ENCODE measurements around the gene DLD. TPM values are rescaled to one million over a fixed set of nuclear protein-coding genes. Genes with fewer than 3 reads are reported as not detected.

Gene DLD, protein sequence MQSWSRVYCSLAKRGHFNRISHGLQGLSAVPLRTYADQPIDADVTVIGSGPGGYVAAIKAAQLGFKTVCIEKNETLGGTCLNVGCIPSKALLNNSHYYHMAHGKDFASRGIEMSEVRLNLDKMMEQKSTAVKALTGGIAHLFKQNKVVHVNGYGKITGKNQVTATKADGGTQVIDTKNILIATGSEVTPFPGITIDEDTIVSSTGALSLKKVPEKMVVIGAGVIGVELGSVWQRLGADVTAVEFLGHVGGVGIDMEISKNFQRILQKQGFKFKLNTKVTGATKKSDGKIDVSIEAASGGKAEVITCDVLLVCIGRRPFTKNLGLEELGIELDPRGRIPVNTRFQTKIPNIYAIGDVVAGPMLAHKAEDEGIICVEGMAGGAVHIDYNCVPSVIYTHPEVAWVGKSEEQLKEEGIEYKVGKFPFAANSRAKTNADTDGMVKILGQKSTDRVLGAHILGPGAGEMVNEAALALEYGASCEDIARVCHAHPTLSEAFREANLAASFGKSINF
- 40.1 and 46.2 TPM in 2 replicates for total RNA-seq

GRCh38 chr7:107890962-107891635, at the start of gene DLD:
TSS of gene DLD (plus strand) at chr7:107891183. CDS start at chr7:107891251, 68 bp downstream.

Other genes starting within 250 kb of the DLD start
- 0.28 and 0.65 TPM in 2 replicates for gene SLC26A4, start 230.4 kb upstream of the DLD start, total RNA-seq
- 9.2 and 9.9 TPM in 2 replicates for gene CBLL1, start 147.0 kb upstream of the DLD start, total RNA-seq
- not detected in 2 replicates for gene SLC26A3, start 88.0 kb upstream of the DLD start, total RNA-seq
- gene LAMB1, start 112.0 kb downstream of the DLD start, total RNA-seq = 534 and 562 TPM in 2 replicates
- gene LAMB4, start 239.2 kb downstream of the DLD start, total RNA-seq = 0.18 and 0.28 TPM in 2 replicates

Data from smooth muscle cell of bladder (primary cell).